Neuronal stem cell (in vitro differentiated cells): Measurements from ENCODE around the gene PROM1.

Experiments
- DNase-seq: peaks from one replicate; pipeline ENCODE4 v3.0.0-alpha.2; 2013; ENCODE audit warnings: low spot score
- H2AFZ ChIP-seq: one replicate; pipeline ENCODE4 v1.6.1; 2013; ENCODE audit warnings: mild to moderate bottlenecking, low read length, inconsistent platforms
- H2AK5ac ChIP-seq: 2 replicates; pipeline ENCODE4 v1.6.1; 2013; ENCODE audit warnings: low read depth, mild to moderate bottlenecking, inconsistent platforms, low read length, moderate library complexity, mixed read lengths
- H2BK120ac ChIP-seq: 2 replicates; pipeline ENCODE4 v1.6.1; 2013; ENCODE audit warnings: low read depth, mild to moderate bottlenecking, inconsistent platforms, low read length, moderate library complexity, mixed read lengths
- H2BK12ac ChIP-seq: one replicate; pipeline ENCODE4 v1.6.1; 2013; ENCODE audit warnings: low read length, inconsistent platforms
- H2BK15ac ChIP-seq: 2 replicates; pipeline ENCODE4 v1.6.1; 2013; ENCODE audit warnings: mild to moderate bottlenecking, low read length, inconsistent platforms, mixed read lengths
- H2BK5ac ChIP-seq: one replicate; pipeline ENCODE4 v1.6.1; 2013; ENCODE audit warnings: inconsistent platforms, mild to moderate bottlenecking, low read length, moderate library complexity
- H3K14ac ChIP-seq: one replicate; pipeline ENCODE4 v1.6.1; 2013; ENCODE audit warnings: low read length, inconsistent platforms
- H3K18ac ChIP-seq: 2 replicates; pipeline ENCODE4 v1.6.1; 2013; ENCODE audit warnings: low read length, inconsistent platforms
- H3K23ac ChIP-seq: 2 replicates; pipeline ENCODE4 v1.6.1; 2013; ENCODE audit warnings: low read depth, mild to moderate bottlenecking, mixed read lengths, low read length, inconsistent platforms; ENCODE audit not compliant: poor library complexity
- H3K27ac ChIP-seq: replicated peaks from 3 replicates; pipeline ENCODE4 v1.5.1; 2013; ENCODE audit warnings: low read length, inconsistent platforms
- H3K27me3 ChIP-seq, 3 experiments: 2 replicates each; pipeline ENCODE4 v1.6.1; 2013; ENCODE audit warnings: low read length in 3 of 3, mild to moderate bottlenecking in 2 of 3, inconsistent platforms in 1 of 3, low read depth in 1 of 3, mixed read lengths in 1 of 3, moderate library complexity in 1 of 3; ENCODE audit not compliant: control insufficient read depth in 3 of 3, insufficient read depth in 3 of 3
- H3K36me3 ChIP-seq, 2 donors: replicated peaks in 1 of 2; 2 replicates each; pipeline ENCODE4 v1.6.1; 2013; ENCODE audit warnings: low read length in 2 of 2; ENCODE audit not compliant: control insufficient read depth in 2 of 2, insufficient read depth in 2 of 2
- H3K4ac ChIP-seq: 2 replicates; pipeline ENCODE4 v1.6.1; 2013; ENCODE audit warnings: inconsistent platforms, mild to moderate bottlenecking, low read length, moderate library complexity
- H3K4me1 ChIP-seq, 2 donors: 1 replicate in 1 of 2; 2 replicates in 1 of 2; pipeline ENCODE4 v1.6.1; 2013; ENCODE audit warnings: low read length in 2 of 2, low read depth in 1 of 2; ENCODE audit not compliant: control insufficient read depth in 2 of 2, insufficient read depth in 1 of 2
- H3K4me2 ChIP-seq: one replicate; pipeline ENCODE4 v1.6.1; 2013; ENCODE audit warnings: mild to moderate bottlenecking, low read length, inconsistent platforms; ENCODE audit not compliant: insufficient read depth, poor library complexity, severe bottlenecking
- H3K4me3 ChIP-seq, 2 donors: 2 replicates each; pipeline ENCODE4 v1.5.1; 2013; ENCODE audit warnings: low read length in 2 of 2, mild to moderate bottlenecking in 2 of 2, inconsistent platforms in 1 of 2, moderate library complexity in 1 of 2
- H3K79me1 ChIP-seq: one replicate; pipeline ENCODE4 v1.6.1; 2013; ENCODE audit warnings: low read depth, mild to moderate bottlenecking, inconsistent platforms, low read length, moderate library complexity
- H3K9ac ChIP-seq: one replicate; pipeline ENCODE4 v1.6.1; 2013; ENCODE audit warnings: mild to moderate bottlenecking, low read depth, low read length, inconsistent platforms; ENCODE audit not compliant: poor library complexity
- H3K9me3 ChIP-seq, 2 donors: replicated peaks in 1 of 2; 2 replicates each; pipeline versions ENCODE3 to v1.6.1; 2013; ENCODE audit warnings: low read length in 2 of 2, mild to moderate bottlenecking in 2 of 2, inconsistent platforms in 1 of 2, low read depth in 1 of 2, mixed read lengths in 1 of 2, moderate library complexity in 1 of 2; ENCODE audit not compliant: control insufficient read depth in 2 of 2, insufficient read depth in 1 of 2
- H4K8ac ChIP-seq: one replicate; pipeline ENCODE4 v1.6.1; 2013; ENCODE audit warnings: low read depth, mild to moderate bottlenecking, inconsistent platforms, low read length, moderate library complexity
- H4K91ac ChIP-seq: one replicate; pipeline ENCODE4 v1.6.1; 2013; ENCODE audit warnings: low read length, low read depth, mild to moderate bottlenecking, inconsistent platforms; ENCODE audit not compliant: poor library complexity
- WGBS, 2 donors: extraction: QIAGEN DNeasy Blood & Tissue Kit; methylation state at CpG; one replicate each; pipeline ENCODE4 v1.1.7; 2013; ENCODE audit warnings: missing lambda C conversion rate in 2 of 2, mixed read lengths in 1 of 2; ENCODE audit not compliant: insufficient read length in 2 of 2, insufficient replicate concordance in 1 of 2; ENCODE audit errors: extremely low coverage in 2 of 2; 5-methylcytosine and 5-hydroxymethylcytosine counted together

Gene PROM1

DNA sequence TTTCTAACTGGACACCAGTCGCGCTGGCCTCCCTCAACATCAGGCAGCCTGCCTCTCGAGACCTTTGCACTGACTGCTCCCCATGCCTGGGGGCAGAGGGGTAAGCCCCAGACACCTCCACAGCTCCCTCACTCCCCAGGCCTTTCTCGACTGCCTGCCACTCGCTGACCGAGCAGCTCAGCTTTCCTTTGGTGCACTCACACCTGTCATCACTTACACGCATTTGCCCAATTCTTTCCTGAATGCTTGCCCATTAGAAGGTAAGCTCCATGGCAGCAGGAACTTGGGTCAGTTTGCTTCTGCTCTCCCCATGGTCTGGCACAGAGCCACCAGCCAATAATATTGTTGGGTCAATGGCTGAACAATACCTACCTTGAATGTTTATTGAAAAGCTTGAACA is 32.2 kb upstream of the PROM1 start:
- H3K27ac ChIP-seq: no peak overlapping the region
- H3K4me1 ChIP-seq: peaks cover 0 to 1% of the 10 kb centered on the region in 2 donors
- H3K14ac ChIP-seq: no peak overlapping the region
- no peaks in the 10 kb centered on the region for H3K79me1 ChIP-seq
- no peak overlapping the region for H3K23ac ChIP-seq
- no peak overlapping the region for H2BK5ac ChIP-seq
- no CpG with 5 or more reads among the region's 7 CpGs for WGBS, 2 donors
- no peak overlapping the region for H3K4me2 ChIP-seq
- DNase-seq: no peak
- H2BK12ac ChIP-seq: no peak overlapping the region
- no peak overlapping the region for H2AFZ ChIP-seq
- no peak overlapping the region for H4K91ac ChIP-seq
- H2BK15ac ChIP-seq: no peak overlapping the region
- H2BK120ac ChIP-seq: no peak overlapping the region
- no peak overlapping the region for H3K18ac ChIP-seq
- H3K9me3 ChIP-seq: no peaks in the 10 kb centered on the region
- peak overlapping the region; percentile 29 for H4K8ac ChIP-seq
- H3K27me3 ChIP-seq: peaks cover 0 to 19% (median 0%) of the 10 kb centered on the region in 3 experiments
- no peak overlapping the region for H2AK5ac ChIP-seq
- no peak overlapping the region for H3K9ac ChIP-seq
- H3K4ac ChIP-seq: no peak overlapping the region
- no peaks in the 10 kb centered on the region for H3K36me3 ChIP-seq
- no peak overlapping the region for H3K4me3 ChIP-seq

DNA sequence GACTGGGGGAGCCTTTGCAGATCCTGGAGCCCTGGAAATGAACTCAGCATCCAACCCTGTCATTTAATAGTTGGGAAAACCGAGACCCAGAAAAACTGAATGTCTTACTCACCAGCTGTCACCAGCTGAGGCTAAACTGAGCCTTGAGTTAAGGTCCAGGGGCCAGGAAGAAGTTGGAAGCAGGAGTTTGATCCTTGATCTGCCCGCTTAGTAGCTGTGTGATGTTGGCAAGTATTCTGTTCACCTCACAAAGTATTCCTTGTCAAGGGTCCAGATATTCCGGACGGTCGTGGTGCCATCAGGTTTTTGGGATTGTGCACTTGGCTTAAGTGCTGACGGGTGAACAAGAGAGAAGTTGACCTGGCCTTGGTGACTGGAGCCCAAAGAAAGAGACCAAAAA is 30.7 kb upstream of the PROM1 start:
- Histone ChIP-seq H3K27me3 (peaks cover 0 to 26% (median 0%) of the 10 kb centered on the region in 3 experiments), H4K91ac (no peak overlapping the region), H2AK5ac (no peak overlapping the region), H3K27ac (no peak overlapping the region), H2BK12ac (no peak overlapping the region), H3K79me1 (no peaks in the 10 kb centered on the region), H2AFZ (no peak overlapping the region), H3K9ac (no peak overlapping the region), H3K23ac (no peak overlapping the region), H3K4ac (no peak overlapping the region), H2BK120ac (no peak overlapping the region), H3K14ac (no peak overlapping the region), H3K9me3 (no peaks in the 10 kb centered on the region), H3K18ac (no peak overlapping the region), H2BK15ac (no peak overlapping the region), H3K4me3 (no peak overlapping the region), H3K4me1 (peaks cover 0 to 1% of the 10 kb centered on the region in 2 donors), H4K8ac (no peak overlapping the region), H3K36me3 (no peaks in the 10 kb centered on the region), H3K4me2 (no peak overlapping the region), H2BK5ac (no peak overlapping the region)
- DNase-seq: no peak
- WGBS, 2 donors: no CpG with 5 or more reads among the region's 6 CpGs

DNA sequence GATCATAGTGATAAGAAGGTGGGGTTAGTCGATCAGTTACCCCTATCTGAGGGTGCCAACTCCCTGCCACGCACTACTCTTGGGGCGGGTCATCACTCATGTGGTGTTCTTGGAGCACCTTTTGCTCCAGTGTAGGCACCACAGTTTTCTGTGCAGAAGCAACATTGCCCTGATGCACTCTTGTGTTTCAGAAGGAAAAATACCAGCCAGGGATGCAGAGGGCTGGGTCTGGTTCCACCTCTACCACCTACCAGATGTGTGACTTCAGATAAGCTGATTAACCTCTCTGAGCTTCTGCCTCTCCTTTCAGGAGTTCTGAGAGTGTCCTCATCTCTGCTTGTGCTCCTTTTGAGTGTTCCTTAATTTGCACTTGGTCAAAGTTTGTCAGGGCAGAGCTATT is 29.9 kb upstream of the PROM1 start:
- Histone ChIP-seq H3K9ac (no peak overlapping the region), H2BK15ac (no peak overlapping the region), H3K27me3 (peaks cover 0 to 26% (median 0%) of the 10 kb centered on the region in 3 experiments), H3K4ac (no peak overlapping the region), H3K4me1 (peaks cover 0 to 1% of the 10 kb centered on the region in 2 donors), H3K79me1 (no peaks in the 10 kb centered on the region), H4K91ac (no peak overlapping the region), H2BK5ac (no peak overlapping the region), H3K4me3 (no peak overlapping the region), H3K9me3 (no peaks in the 10 kb centered on the region), H2BK12ac (no peak overlapping the region), H3K4me2 (no peak overlapping the region), H4K8ac (no peak overlapping the region), H3K23ac (no peak overlapping the region), H3K36me3 (no peaks in the 10 kb centered on the region), H2BK120ac (no peak overlapping the region), H3K14ac (no peak overlapping the region), H3K18ac (no peak overlapping the region), H2AK5ac (no peak overlapping the region), H3K27ac (no peak overlapping the region), H2AFZ (no peak overlapping the region)
- no CpG with 5 or more reads among the region's 3 CpGs for WGBS, 2 donors
- DNase-seq: no peak

DNA sequence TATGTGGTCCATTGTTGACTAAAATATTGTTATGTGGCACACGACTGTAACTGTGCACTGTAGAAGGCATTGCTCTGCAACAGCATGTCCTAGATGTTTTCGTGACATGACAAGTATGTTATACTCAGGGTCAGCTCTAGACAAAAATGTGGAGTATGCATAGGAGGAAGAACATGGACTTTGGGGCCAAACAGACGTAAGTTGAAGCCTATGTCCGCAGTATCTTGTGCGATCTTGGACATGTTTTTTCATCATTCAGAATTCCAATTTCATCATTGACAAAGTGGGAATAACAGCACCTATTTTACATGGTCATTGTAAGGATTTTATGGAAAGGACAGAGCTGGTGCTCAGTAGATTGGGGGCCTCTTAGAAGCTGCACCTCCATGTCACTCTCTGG is 27.7 kb upstream of the PROM1 start:
- Histone ChIP-seq H2AK5ac (no peak overlapping the region), H3K4me3 (no peak overlapping the region), H3K9ac (no peak overlapping the region), H4K8ac (no peak overlapping the region), H2AFZ (no peak overlapping the region), H3K14ac (no peak overlapping the region), H3K79me1 (no peaks in the 10 kb centered on the region), H3K4me1 (no peaks in the 10 kb centered on the region), H2BK15ac (no peak overlapping the region), H3K23ac (no peak overlapping the region), H2BK120ac (no peak overlapping the region), H3K4ac (no peak overlapping the region), H3K4me2 (no peak overlapping the region), H3K9me3 (no peaks in the 10 kb centered on the region), H3K27me3 (peaks cover 0 to 38% (median 0%) of the 10 kb centered on the region in 3 experiments), H3K36me3 (no peaks in the 10 kb centered on the region), H3K27ac (no peak overlapping the region), H4K91ac (no peak overlapping the region), H2BK5ac (no peak overlapping the region), H2BK12ac (no peak overlapping the region), H3K18ac (no peak overlapping the region)
- no peak for DNase-seq
- no CpG with 5 or more reads among the region's 5 CpGs for WGBS, 2 donors
